Neutrophil (primary cell): Measurements from ENCODE around the gene COA6.

Source experiments
- H3K27ac ChIP-seq: fragments of 200-600 bp; sonication (generic); 2 replicates; pipeline ENCODE4 v1.5.1; 2016; ENCODE audit warnings: mild to moderate bottlenecking, moderate library complexity
- H3K27me3 ChIP-seq: fragments of 200-600 bp; sonication (generic); 2 replicates; pipeline ENCODE4 v1.6.0; 2016; ENCODE audit warnings: mild to moderate bottlenecking
- H3K36me3 ChIP-seq: fragments of 200-600 bp; sonication (generic); 2 replicates; pipeline ENCODE4 v1.5.1; 2017
- H3K4me1 ChIP-seq, 2 experiments: fragments of 200-600 bp in 1 of 2; sonication (generic) in 1 of 2; 1 replicate in 1 of 2; 2 replicates in 1 of 2; pipeline versions ENCODE4 v1.5.1 to v1.6.1; 2013 to 2016; ENCODE audit warnings: low read depth in 1 of 2, low read length in 1 of 2, mild to moderate bottlenecking in 1 of 2, moderate library complexity in 1 of 2; ENCODE audit not compliant: control insufficient read depth in 1 of 2, insufficient read depth in 1 of 2
- H3K4me3 ChIP-seq, 2 experiments: fragments of 200-600 bp in 1 of 2; sonication (generic) in 1 of 2; 1 replicate in 1 of 2; 2 replicates in 1 of 2; pipeline ENCODE4 v1.5.1; 2013 to 2016; ENCODE audit warnings: low read depth in 1 of 2, low read length in 1 of 2, mild to moderate bottlenecking in 1 of 2, moderate library complexity in 1 of 2
- H3K9me3 ChIP-seq: fragments of 200-600 bp; sonication (generic); 2 replicates; pipeline ENCODE4 v1.5.1; 2016
- TF ChIP-seq, protein P1 (sequence below): fragments of 200-600 bp; sonication (generic); IDR thresholded peaks from 2 replicates; pipeline ENCODE4 v1.5.1; 2016; ENCODE audit warnings: antibody characterized with exemption

Gene COA6

GRCh38 chr1:234433563-234434285, 60.5 kb downstream of the COA6 start:
- Histone ChIP-seq H3K4me3 (no peak overlapping the region), H3K9me3 (no peaks in the 10 kb centered on the region), H3K4me1 (no peaks in the 10 kb centered on the region), H3K27me3 (no peaks in the 10 kb centered on the region), H3K36me3 (no peaks in the 10 kb centered on the region), H3K27ac (no peak overlapping the region)
- TF ChIP-seq, protein P1, sequence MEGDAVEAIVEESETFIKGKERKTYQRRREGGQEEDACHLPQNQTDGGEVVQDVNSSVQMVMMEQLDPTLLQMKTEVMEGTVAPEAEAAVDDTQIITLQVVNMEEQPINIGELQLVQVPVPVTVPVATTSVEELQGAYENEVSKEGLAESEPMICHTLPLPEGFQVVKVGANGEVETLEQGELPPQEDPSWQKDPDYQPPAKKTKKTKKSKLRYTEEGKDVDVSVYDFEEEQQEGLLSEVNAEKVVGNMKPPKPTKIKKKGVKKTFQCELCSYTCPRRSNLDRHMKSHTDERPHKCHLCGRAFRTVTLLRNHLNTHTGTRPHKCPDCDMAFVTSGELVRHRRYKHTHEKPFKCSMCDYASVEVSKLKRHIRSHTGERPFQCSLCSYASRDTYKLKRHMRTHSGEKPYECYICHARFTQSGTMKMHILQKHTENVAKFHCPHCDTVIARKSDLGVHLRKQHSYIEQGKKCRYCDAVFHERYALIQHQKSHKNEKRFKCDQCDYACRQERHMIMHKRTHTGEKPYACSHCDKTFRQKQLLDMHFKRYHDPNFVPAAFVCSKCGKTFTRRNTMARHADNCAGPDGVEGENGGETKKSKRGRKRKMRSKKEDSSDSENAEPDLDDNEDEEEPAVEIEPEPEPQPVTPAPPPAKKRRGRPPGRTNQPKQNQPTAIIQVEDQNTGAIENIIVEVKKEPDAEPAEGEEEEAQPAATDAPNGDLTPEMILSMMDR: no peak
